Hepatocyte (in vitro differentiated cells): ENCODE results near the gene KHNYN.

Experiments used
- EZH2 ChIP-seq: fragments of 200-600 bp; sonication (generic); IDR thresholded peaks from 2 replicates; pipeline ENCODE4 v1.6.1; 2016; ENCODE audit warnings: antibody characterized with exemption, mild to moderate bottlenecking, borderline replicate concordance
- TF ChIP-seq, protein P1 (sequence below): fragments of 200-600 bp; sonication (generic); IDR thresholded peaks from 2 replicates; pipeline ENCODE4 v1.5.1; 2016; ENCODE audit warnings: antibody characterized with exemption, mild to moderate bottlenecking; ENCODE audit not compliant: poor library complexity

DNA sequence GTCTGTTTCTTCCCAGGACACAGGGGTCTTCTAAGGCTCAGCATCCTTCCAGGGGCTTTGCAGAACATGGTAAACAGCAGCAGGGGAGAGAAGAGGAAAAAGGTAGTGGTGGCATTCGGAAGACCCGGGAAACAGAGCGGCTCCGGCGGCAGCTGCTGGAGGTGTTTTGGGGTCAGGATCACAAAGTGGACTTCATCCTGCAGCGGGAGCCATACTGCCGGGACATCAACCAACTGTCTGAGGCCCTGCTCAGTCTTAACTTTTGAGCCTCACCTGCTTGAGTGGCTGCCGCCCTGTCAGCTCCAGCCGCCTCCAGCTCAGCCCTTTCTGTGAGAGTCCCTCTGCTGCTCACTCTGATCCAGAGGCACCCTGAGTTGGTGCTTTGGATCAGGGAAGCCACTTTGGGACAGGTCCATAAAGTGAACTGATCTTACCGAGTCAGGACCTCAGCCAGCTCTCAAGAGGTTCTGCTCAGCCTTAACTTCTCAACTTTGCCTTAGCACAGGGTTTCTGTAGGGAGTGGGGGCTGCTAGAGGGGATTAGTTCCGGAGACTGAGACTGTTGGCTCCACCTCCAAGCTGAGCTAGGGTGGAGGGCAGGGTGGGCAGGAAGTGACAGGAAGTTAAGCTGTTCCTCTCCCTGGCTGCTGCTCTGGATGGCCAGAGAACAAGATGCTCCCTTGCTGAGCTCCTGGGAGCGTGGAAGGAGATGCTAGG is 7.4 kb downstream of the KHNYN start:
- TF ChIP-seq EZH2 = no peak
- TF ChIP-seq, protein P1, sequence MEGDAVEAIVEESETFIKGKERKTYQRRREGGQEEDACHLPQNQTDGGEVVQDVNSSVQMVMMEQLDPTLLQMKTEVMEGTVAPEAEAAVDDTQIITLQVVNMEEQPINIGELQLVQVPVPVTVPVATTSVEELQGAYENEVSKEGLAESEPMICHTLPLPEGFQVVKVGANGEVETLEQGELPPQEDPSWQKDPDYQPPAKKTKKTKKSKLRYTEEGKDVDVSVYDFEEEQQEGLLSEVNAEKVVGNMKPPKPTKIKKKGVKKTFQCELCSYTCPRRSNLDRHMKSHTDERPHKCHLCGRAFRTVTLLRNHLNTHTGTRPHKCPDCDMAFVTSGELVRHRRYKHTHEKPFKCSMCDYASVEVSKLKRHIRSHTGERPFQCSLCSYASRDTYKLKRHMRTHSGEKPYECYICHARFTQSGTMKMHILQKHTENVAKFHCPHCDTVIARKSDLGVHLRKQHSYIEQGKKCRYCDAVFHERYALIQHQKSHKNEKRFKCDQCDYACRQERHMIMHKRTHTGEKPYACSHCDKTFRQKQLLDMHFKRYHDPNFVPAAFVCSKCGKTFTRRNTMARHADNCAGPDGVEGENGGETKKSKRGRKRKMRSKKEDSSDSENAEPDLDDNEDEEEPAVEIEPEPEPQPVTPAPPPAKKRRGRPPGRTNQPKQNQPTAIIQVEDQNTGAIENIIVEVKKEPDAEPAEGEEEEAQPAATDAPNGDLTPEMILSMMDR = no peak
